Erythroblast (primary cell): ENCODE results near the gene CHST12.

Experiments
- GATA1 ChIP-seq: IDR thresholded peaks from 2 replicates; pipeline ENCODE4 v1.6.1; 2011; ENCODE audit warnings: low read depth, mild to moderate bottlenecking, control low read depth, low read length, moderate library complexity
- POLR2A ChIP-seq: IDR thresholded peaks from 2 replicates; pipeline ENCODE4 v1.6.1; 2011; ENCODE audit warnings: mild to moderate bottlenecking, low read length

DNA sequence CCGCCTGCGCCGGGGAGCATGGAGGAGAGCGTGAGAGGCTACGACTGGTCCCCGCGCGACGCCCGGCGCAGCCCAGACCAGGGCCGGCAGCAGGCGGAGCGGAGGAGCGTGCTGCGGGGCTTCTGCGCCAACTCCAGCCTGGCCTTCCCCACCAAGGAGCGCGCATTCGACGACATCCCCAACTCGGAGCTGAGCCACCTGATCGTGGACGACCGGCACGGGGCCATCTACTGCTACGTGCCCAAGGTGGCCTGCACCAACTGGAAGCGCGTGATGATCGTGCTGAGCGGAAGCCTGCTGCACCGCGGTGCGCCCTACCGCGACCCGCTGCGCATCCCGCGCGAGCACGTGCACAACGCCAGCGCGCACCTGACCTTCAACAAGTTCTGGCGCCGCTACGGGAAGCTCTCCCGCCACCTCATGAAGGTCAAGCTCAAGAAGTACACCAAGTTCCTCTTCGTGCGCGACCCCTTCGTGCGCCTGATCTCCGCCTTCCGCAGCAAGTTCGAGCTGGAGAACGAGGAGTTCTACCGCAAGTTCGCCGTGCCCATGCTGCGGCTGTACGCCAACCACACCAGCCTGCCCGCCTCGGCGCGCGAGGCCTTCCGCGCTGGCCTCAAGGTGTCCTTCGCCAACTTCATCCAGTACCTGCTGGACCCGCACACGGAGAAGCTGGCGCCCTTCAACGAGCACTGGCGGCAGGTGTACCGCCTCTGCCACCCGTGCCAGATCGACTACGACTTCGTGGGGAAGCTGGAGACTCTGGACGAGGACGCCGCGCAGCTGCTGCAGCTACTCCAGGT is 29.7 kb downstream of the CHST12 start:
- no peak for TF ChIP-seq POLR2A
- TF ChIP-seq GATA1: no peak
